Activated CD4-positive, alpha-beta T cell treated with anti-CD3 and anti-CD28 coated beads, Interleukin-2, amount 10 ng/mL, durations not matched to agents 24 days and 14 days (primary cell): ENCODE measurements around the gene ALG6. TPM values are rescaled to one million over a fixed set of nuclear protein-coding genes. Genes with fewer than 3 reads are reported as not detected.
"Not testable (repeated sequence)": the region's sequence is repeated elsewhere in the genome, so short reads cannot be mapped to it uniquely, and the experiment has no call there.

Source experiments
- DNase-seq: peaks from one replicate; pipeline ENCODE4 v3.0.0; 2022
- H3K27ac Mint-ChIP-seq: one replicate; pipeline ENCODE4 v1.8.0; 2022; ENCODE audit warnings: mild to moderate bottlenecking, mixed read lengths
- H3K27me3 Mint-ChIP-seq: one replicate; pipeline ENCODE4 v1.8.0; 2022; ENCODE audit warnings: mixed read lengths
- H3K36me3 Mint-ChIP-seq: one replicate; pipeline ENCODE4 v1.8.0; 2022; ENCODE audit warnings: low read depth, mild to moderate bottlenecking, mixed read lengths
- H3K4me1 Mint-ChIP-seq: one replicate; pipeline ENCODE4 v1.8.0; 2021; ENCODE audit warnings: mixed read lengths
- H3K4me3 Mint-ChIP-seq: one replicate; pipeline ENCODE4 v1.8.0; 2022; ENCODE audit warnings: mild to moderate bottlenecking, moderate library complexity, mixed read lengths
- H3K9me3 Mint-ChIP-seq: one replicate; pipeline ENCODE4 v1.8.0; 2021; ENCODE audit warnings: mixed read lengths
- intact Hi-C: fragments of 100-400 bp; cut with micrococcal nuclease; formaldehyde crosslinking; loops from one replicate; pipeline ENCODE4 v1.15.1; 2023
- total RNA-seq: library from RNA; stranded (reverse); gene quantifications from 2 replicates; pipeline ENCODE4 v1.2.3, GENCODE V29; 2022

The ALG6 gene
- total RNA-seq, 1 donor from 2014 or later: 27.7 TPM

DNA sequence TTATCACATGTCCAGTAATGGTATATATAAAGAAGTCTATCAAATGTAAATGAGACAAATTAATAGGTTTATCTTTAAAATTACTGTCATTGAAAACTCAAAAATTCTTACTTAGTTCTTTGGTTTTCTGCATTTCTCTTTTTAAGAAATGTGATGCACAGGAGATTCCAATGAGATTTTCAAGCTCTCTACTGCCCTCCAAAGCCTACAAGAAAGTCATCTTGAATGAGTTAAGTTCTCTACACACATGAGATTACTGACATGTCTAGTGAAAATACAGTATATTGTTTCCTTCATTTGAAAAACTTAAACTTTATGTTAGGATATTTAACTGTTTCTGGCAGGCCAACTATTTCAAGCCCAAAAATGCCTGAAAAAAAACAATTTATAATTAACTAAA is 86.8 kb downstream of the ALG6 start:
- intact Hi-C loops: no loop called here
- Mint-ChIP-seq H3K4me1 (no peaks in the 10 kb centered on the region), H3K9me3 (no peaks in the 10 kb centered on the region), H3K27ac (no peak overlapping the region), H3K27me3 (no peaks in the 10 kb centered on the region), H3K4me3 (no peak overlapping the region), H3K36me3 (peaks cover 6% of the 10 kb centered on the region)
- no peak for DNase-seq

DNA sequence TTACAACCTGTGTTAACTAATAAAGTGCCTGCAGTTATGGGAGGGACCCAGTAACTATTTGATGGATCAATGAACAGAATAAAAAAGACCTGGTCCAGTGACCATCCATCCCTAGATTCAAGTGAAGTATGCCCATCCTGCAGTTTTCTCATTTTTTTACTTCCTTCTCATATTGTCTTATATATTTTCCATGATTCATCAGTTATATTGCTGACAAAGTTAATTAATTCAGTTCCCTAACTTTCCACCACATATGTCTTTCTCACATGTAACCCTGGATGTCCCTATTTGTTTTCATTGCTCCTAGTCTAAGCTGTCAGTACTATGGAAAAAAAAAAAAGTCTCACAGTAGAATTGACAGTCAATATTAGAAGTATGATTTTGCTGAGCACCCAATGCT is 91.3 kb downstream of the ALG6 start:
- intact Hi-C loops: no loop called here

DNA sequence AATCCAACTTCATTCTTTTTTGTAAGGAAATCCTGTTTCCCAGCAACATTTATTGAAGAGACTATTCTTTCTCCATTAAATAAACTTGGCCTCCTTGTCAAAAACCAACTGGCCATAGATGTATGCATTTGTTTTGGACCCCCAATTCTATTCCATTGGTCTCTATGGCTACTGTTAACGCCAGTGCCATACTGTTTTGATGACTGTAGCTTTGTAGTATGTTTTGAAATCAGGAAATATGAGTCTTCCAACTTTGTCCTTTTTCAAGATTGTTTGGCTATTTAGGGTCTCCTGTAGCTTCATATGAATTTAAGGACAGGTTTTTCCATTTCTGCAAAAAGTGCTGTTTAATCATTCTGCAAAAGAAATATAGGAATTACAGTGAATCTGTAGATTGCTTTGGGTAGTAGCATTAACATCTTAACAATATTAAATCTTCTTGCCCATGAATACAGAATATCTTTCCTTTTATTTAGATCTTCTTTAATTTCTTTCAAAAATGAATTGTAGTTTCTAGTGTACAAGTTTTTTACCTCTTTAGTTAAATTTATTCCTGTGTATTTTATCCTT is 94.3 kb downstream of the ALG6 start:
- DNase-seq: no peak
- H3K4me3 Mint-ChIP-seq: no peak overlapping the region
- H3K4me1 Mint-ChIP-seq: peaks cover 4% of the 10 kb centered on the region
- H3K27me3 Mint-ChIP-seq: no peaks in the 10 kb centered on the region
- peaks cover 29% of the 10 kb centered on the region for H3K36me3 Mint-ChIP-seq
- no peak overlapping the region for H3K27ac Mint-ChIP-seq
- H3K9me3 Mint-ChIP-seq: peaks cover 17% of the 10 kb centered on the region
- intact Hi-C loops: no loop called here

More for the DNA sequence above, 91.3 kb downstream of the ALG6 start:
- no peak overlapping the region for H3K4me3 Mint-ChIP-seq
- H3K27ac Mint-ChIP-seq: no peak overlapping the region
- peaks cover 4% of the 10 kb centered on the region for H3K4me1 Mint-ChIP-seq
- H3K36me3 Mint-ChIP-seq: peaks cover 27% of the 10 kb centered on the region
- H3K9me3 Mint-ChIP-seq: peaks cover 17% of the 10 kb centered on the region
- DNase-seq: no peak
- no peaks in the 10 kb centered on the region for H3K27me3 Mint-ChIP-seq

DNA sequence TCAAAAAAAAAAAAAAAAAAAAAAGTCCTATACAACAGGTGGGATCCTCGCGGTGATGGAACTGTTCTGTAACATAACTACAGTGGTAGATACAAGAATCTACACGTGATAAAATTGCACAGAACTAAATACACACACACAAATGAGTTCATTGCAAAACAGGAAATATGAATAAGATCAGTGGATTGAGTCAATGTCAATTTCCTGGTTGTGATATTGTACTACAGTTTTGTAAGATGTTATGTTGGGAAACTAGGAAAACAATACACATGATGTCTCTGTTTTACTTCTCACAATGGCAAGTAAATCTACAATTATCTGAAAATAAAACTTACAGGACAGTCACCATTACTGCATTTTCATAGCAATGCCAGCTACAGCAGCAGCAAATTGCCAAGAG is 95.8 kb downstream of the ALG6 start:
- Mint-ChIP-seq H3K9me3 (peaks cover 17% of the 10 kb centered on the region), H3K27me3 (no peaks in the 10 kb centered on the region), H3K4me1 (peaks cover 4% of the 10 kb centered on the region), H3K27ac (no peak overlapping the region), H3K4me3 (no peak overlapping the region), H3K36me3 (peaks cover 23% of the 10 kb centered on the region)
- DNase-seq: no peak
- intact Hi-C loops: no loop called here

DNA sequence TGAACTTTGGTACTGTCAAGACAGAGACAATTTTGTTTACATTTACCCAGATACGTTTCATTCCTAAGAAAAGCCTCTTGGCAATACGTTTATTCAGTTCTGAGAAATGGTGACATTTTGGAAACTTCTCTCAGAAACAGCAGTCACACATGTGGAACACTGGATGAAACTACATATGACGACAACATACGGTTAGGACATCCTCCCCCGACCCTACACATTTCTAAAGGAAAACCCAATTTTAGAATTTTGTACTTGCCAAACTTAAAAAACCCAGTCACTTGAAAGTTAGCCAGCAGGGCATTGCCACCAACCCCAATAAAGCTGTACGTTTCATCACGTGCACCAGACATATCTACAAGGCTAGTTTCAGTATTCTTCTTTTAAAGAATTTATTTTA is 98.8 kb downstream of the ALG6 start:
- intact Hi-C loops: no loop called here
- peaks cover 17% of the 10 kb centered on the region for H3K9me3 Mint-ChIP-seq
- H3K4me3 Mint-ChIP-seq: no peak overlapping the region
- H3K27ac Mint-ChIP-seq: no peak overlapping the region
- H3K36me3 Mint-ChIP-seq: peaks cover 27% of the 10 kb centered on the region
- H3K27me3 Mint-ChIP-seq: no peaks in the 10 kb centered on the region
- DNase-seq: no peak
- peaks cover 4% of the 10 kb centered on the region for H3K4me1 Mint-ChIP-seq

DNA sequence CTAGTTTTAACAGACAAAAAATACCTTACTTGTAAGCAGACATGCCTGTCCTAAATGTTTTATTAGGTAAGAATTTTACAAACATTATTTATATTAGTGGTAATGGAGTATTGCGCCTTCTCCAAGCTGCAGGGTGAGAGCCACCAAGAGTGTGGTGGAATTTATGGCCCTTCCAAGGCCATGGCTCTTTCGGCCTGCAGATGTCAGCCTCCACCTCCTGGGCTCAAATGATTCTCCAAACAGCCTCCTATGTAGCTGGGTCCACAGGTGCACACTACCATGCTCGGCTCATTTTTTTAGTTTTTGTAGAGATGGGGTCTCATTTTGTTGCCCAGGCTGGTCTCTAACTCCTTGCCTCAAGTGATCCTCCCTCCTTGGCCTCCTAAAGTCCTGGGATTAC is 99.3 kb downstream of the ALG6 start:
- peaks cover 4% of the 10 kb centered on the region for H3K4me1 Mint-ChIP-seq

DNA sequence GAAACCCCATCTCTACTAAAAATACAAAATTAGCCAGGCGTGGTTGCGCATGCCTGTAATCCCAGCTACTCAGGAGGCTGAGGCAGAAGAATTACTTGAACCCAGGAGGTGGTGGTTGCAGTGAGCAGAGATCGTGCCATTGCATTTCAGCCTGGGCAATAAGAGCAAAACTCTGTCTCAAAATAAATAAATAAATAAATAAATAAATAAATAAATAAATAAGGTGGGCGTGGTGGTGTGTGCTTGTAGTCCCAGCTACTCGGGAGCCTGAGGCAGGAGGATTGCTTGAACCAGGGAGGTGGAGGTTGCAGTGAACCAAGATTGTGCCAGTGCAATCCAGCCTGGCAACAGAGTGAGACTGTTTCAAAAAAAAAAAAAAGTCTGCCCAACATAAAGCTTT is 101.3 kb downstream of the ALG6 start:
- H3K36me3 Mint-ChIP-seq: peaks cover 10% of the 10 kb centered on the region
- H3K27me3 Mint-ChIP-seq, DNase-seq, H3K9me3 Mint-ChIP-seq, H3K4me1 Mint-ChIP-seq, intact Hi-C loops, H3K27ac Mint-ChIP-seq, H3K4me3 Mint-ChIP-seq: not testable (repeated sequence)

More for the DNA sequence above, 99.3 kb downstream of the ALG6 start:
- Mint-ChIP-seq H3K27ac (no peak overlapping the region), H3K36me3 (peaks cover 23% of the 10 kb centered on the region), H3K4me3 (no peak overlapping the region), H3K27me3 (no peaks in the 10 kb centered on the region), H3K9me3 (peaks cover 15% of the 10 kb centered on the region)
- intact Hi-C loops: no loop called here
- no peak for DNase-seq

DNA sequence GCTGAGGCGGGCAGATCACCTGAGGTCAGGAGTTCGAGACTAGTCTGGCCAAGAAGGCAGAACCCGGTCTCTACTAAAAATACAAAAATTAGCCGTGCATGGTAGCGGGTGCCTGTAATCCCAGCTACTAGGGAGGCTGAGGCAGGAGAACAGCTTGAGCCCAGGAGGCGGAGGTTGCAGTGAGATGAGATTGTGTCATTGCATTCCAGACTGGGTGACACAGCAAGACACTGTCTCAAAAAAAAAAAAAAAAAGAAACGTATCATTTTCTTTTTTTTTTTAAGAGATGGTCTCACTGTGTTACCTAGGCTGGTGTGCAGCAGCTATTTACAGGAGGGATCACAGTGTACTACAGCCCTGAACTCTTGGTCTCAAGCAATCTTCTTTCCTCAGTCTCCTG is 108.3 kb downstream of the ALG6 start:
- no peak for DNase-seq
- H3K9me3 Mint-ChIP-seq: peaks cover 3% of the 10 kb centered on the region
- intact Hi-C loops: no loop called here
- H3K4me3 Mint-ChIP-seq: no peak overlapping the region
- H3K36me3 Mint-ChIP-seq: peaks cover 12% of the 10 kb centered on the region
- no peak overlapping the region for H3K27ac Mint-ChIP-seq
- no peaks in the 10 kb centered on the region for H3K4me1 Mint-ChIP-seq
- no peaks in the 10 kb centered on the region for H3K27me3 Mint-ChIP-seq

DNA sequence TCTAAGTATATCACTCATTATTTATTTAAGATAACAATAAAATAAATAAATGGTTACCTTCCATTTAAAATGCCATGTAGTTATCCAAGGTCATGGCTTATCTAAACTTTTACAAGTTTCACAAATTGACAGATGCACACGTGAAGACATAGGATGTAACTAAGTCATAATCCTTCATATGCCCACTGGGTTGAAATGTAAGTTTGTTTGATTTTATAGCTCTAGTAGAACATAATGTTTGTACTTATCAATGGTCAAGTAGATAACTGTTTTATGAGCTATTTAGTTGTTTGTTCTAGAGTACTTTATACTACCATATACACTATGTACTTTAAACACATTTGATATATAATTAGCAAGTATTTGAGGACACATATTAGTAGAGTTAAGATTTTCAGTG is 112.6 kb downstream of the ALG6 start:
- Mint-ChIP-seq H3K27me3 (no peaks in the 10 kb centered on the region), H3K27ac (no peak overlapping the region), H3K36me3 (peaks cover 6% of the 10 kb centered on the region), H3K4me3 (no peak overlapping the region), H3K9me3 (no peaks in the 10 kb centered on the region), H3K4me1 (no peaks in the 10 kb centered on the region)
- intact Hi-C loops: no loop called here
- DNase-seq: no peak

DNA sequence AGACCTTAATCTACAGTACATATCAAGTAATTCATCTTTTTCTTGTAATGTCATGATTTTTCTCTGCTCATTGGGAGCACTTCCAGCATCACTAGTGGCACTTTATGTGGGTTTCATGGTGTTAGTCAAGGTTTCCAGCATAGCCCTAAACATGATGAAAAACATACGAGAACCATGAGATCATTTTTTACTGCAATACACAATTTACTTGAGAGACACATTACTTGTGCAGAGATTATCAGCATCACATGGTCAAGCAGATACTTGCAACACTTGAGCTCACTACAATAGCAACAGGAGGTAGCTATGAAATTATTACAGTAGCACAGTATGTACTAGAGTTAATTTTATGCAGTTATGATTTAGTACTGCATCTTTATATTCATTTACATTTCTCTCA is 119.2 kb downstream of the ALG6 start:
- intact Hi-C loops: no loop called here
- Mint-ChIP-seq H3K36me3 (peaks cover 5% of the 10 kb centered on the region), H3K4me1 (no peaks in the 10 kb centered on the region), H3K9me3 (no peaks in the 10 kb centered on the region), H3K27ac (no peak overlapping the region), H3K27me3 (no peaks in the 10 kb centered on the region), H3K4me3 (no peak overlapping the region)
- DNase-seq: no peak

DNA sequence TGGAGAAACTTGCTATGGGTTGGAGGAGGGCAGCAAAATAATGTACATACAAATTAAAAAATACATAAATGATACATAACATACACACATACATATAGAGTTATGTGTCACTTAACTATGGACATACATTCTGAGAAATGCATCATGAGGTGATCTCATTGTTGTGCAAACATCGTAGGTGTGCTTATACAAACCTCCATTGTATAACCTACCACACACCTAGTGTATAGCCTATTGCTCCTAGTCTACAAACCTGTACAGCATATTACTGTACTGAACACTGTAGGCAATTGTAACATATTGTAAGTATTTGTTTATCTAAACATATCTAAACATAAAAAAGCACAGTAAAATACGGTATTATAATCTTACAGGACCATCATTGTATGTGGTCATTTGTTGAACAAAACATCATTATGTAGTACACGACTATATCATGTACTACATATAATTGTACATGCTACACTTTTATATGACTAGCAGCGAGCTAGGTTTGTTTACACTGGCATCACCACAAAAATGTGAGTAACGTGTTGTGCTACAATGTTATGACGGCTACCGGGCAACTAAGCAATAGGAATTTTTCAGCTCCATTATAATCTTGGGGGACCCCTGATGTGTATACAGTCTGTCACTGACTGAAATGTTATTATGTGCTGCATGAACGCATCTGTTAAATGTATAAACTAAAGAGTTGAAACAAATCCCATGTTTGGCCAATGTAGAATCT is 120.1 kb downstream of the ALG6 start:
- peaks cover 7% of the 10 kb centered on the region for H3K36me3 Mint-ChIP-seq
- no peak overlapping the region for H3K4me3 Mint-ChIP-seq
- H3K27me3 Mint-ChIP-seq: no peaks in the 10 kb centered on the region
- no peaks in the 10 kb centered on the region for H3K4me1 Mint-ChIP-seq
- DNase-seq: no peak
- intact Hi-C loops: no loop called here
- H3K27ac Mint-ChIP-seq: no peak overlapping the region
- no peaks in the 10 kb centered on the region for H3K9me3 Mint-ChIP-seq

Other genes with a start within 250 kb of the ALG6 start
- gene FOXD3, start 45.1 kb upstream of the ALG6 start, total RNA-seq: not detected in 2 replicates
- gene ITGB3BP, start 155.6 kb downstream of the ALG6 start, total RNA-seq: 51.1 and 53.4 TPM in 2 replicates
- 6.6 and 7.8 TPM in 2 replicates for gene EFCAB7, start 155.9 kb downstream of the ALG6 start, total RNA-seq
- gene PGM1, start 225.8 kb downstream of the ALG6 start, total RNA-seq: 47.3 and 47.9 TPM in 2 replicates